GM23338 (cell line): ENCODE results near the gene CTU2. TPM values are rescaled to one million over a fixed set of nuclear protein-coding genes. Genes with fewer than 3 reads are reported as not detected.
A peak's percentile ranks its signal among the peaks of the same experiment; 100 is the strongest.

ENCODE experiments used
- ATAC-seq: fragments of 200-7000 bp; cut with Tn5 transposase; 3 replicates; pipeline ENCODE4 v1.9.1; 2020
- DNase-seq: peaks from one replicate; pipeline ENCODE4 v3.0.0-alpha.2; 2015; ENCODE audit warnings: low spot score
- H2AFZ ChIP-seq: fragments of 200-600 bp; sonication (generic); 2 replicates; pipeline ENCODE4 v1.8.0; 2016; ENCODE audit warnings: antibody characterized with exemption, mild to moderate bottlenecking, moderate library complexity
- H3F3A ChIP-seq: fragments of 200-600 bp; sonication (generic); replicated peaks from 2 replicates; pipeline ENCODE4 v1.8.0; 2017; ENCODE audit warnings: antibody characterized with exemption, mixed run types, low read depth
- H3K27ac ChIP-seq: fragments of 200-600 bp; sonication (generic); 2 replicates; pipeline ENCODE4 v1.6.1; 2016; ENCODE audit warnings: low read depth
- H3K27me3 ChIP-seq: fragments of 200-600 bp; sonication (generic); 2 replicates; pipeline ENCODE4 v1.8.0; 2016; ENCODE audit warnings: mild to moderate bottlenecking, mixed run types, moderate library complexity; ENCODE audit not compliant: insufficient read depth
- H3K36me3 ChIP-seq: fragments of 200-600 bp; sonication (generic); 2 replicates; pipeline ENCODE4 v1.8.0; 2016; ENCODE audit warnings: mild to moderate bottlenecking; ENCODE audit not compliant: insufficient read depth
- H3K4me1 ChIP-seq: fragments of 200-600 bp; sonication (generic); 2 replicates; pipeline ENCODE4 v1.8.0; 2016; ENCODE audit warnings: mild to moderate bottlenecking, moderate library complexity; ENCODE audit not compliant: insufficient read depth
- H3K4me2 ChIP-seq: fragments of 200-600 bp; sonication (generic); 2 replicates; pipeline ENCODE4 v1.7.1; 2017; ENCODE audit warnings: mixed run types
- H3K4me3 ChIP-seq: fragments of 200-600 bp; sonication (generic); 2 replicates; pipeline ENCODE4 v1.6.1; 2016; ENCODE audit warnings: mixed run types
- H3K79me2 ChIP-seq: fragments of 200-600 bp; sonication (generic); replicated peaks from 2 replicates; pipeline ENCODE4 v1.8.0; 2017; ENCODE audit warnings: mild to moderate bottlenecking; ENCODE audit not compliant: insufficient read depth
- H3K9me2 ChIP-seq: fragments of 200-600 bp; sonication (generic); 2 replicates; pipeline ENCODE4 v1.8.0; 2017; ENCODE audit not compliant: insufficient read depth
- H4K20me1 ChIP-seq: fragments of 200-600 bp; sonication (generic); replicated peaks from 2 replicates; pipeline ENCODE4 v1.8.0; 2017; ENCODE audit warnings: mild to moderate bottlenecking; ENCODE audit not compliant: insufficient read depth
- H3K27ac Mint-ChIP-seq: 2 replicates; pipeline ENCODE4 v1.8.0; 2020; ENCODE audit warnings: inconsistent platforms, mild to moderate bottlenecking, moderate library complexity, mixed read lengths
- H3K27me3 Mint-ChIP-seq: 3 replicates; pipeline ENCODE4 v1.8.0; 2022; ENCODE audit warnings: low read depth, mild to moderate bottlenecking, moderate library complexity, mixed read lengths, inconsistent platforms; ENCODE audit not compliant: insufficient read depth, poor library complexity
- H3K36me3 Mint-ChIP-seq: 3 replicates; pipeline ENCODE4 v1.8.0; 2021; ENCODE audit warnings: low read depth, mild to moderate bottlenecking, inconsistent platforms, moderate library complexity, mixed read lengths
- H3K4me1 Mint-ChIP-seq: 3 replicates; pipeline ENCODE4 v1.8.0; 2020; ENCODE audit warnings: mild to moderate bottlenecking, inconsistent platforms, mixed read lengths
- H3K4me3 Mint-ChIP-seq: 3 replicates; pipeline ENCODE4 v1.8.0; 2021; ENCODE audit warnings: moderate library complexity, mild to moderate bottlenecking, inconsistent platforms, mixed read lengths
- H3K9me3 Mint-ChIP-seq: 3 replicates; pipeline ENCODE4 v1.8.0; 2020; ENCODE audit warnings: moderate library complexity, mild to moderate bottlenecking, inconsistent platforms, mixed read lengths
- EZH2 ChIP-seq: fragments of 200-600 bp; sonication (generic); IDR thresholded peaks from one replicate; pipeline ENCODE4 v1.8.0; 2017; ENCODE audit warnings: antibody characterized with exemption, mild to moderate bottlenecking, low read depth; ENCODE audit not compliant: unreplicated experiment
- EZH2phosphoT487 ChIP-seq: fragments of 200-600 bp; sonication (generic); IDR thresholded peaks from one replicate; pipeline ENCODE4 v1.8.1; 2018; ENCODE audit warnings: antibody characterized with exemption; ENCODE audit not compliant: unreplicated experiment
- POLR2AphosphoS5 ChIP-seq: IDR thresholded peaks from 2 replicates; pipeline ENCODE4 v1.6.1; 2016; ENCODE audit warnings: antibody characterized with exemption, low read depth
- REST ChIP-seq: IDR thresholded peaks from one replicate; pipeline ENCODE4 v1.6.1; 2018; ENCODE audit warnings: antibody characterized with exemption; ENCODE audit not compliant: unreplicated experiment
- ZNF114 ChIP-seq: fragments of 250-450 bp; sonication (Bioruptor Pico); IDR thresholded peaks from 2 replicates; pipeline ENCODE4 v1.5.0; 2020; ENCODE audit warnings: mild to moderate bottlenecking, moderate library complexity
- polyA plus RNA-seq: library from polyadenylated mRNA; unstranded; fragments of >200 nt; fragmentation: Nextera tagmentation; extraction: Ambion mirVana; gene quantifications from 2 replicates; pipeline ENCODE4 v1.2.1, GENCODE V29; 2016
- total RNA-seq: library from RNA; depleted of rRNA; stranded (reverse); fragments of >200 nt; shearing (Covaris generic); gene quantifications from 2 replicates; pipeline ENCODE4 v1.2.3, GENCODE V29; 2014
- TF ChIP-seq, protein P1 (sequence below): fragments of 250-450 bp; sonication (Bioruptor Pico); IDR thresholded peaks from 2 replicates; pipeline ENCODE4 v1.5.0; 2020; ENCODE audit warnings: mild to moderate bottlenecking, moderate library complexity

Gene CTU2
- total and polyA plus RNA-seq, 2 experiments from 2014 or later, result 22.3 to 25.7 TPM

GRCh38 chr16:88678224-88678979, 27.9 kb upstream of the CTU2 start (continued):
- TF ChIP-seq, protein P1, sequence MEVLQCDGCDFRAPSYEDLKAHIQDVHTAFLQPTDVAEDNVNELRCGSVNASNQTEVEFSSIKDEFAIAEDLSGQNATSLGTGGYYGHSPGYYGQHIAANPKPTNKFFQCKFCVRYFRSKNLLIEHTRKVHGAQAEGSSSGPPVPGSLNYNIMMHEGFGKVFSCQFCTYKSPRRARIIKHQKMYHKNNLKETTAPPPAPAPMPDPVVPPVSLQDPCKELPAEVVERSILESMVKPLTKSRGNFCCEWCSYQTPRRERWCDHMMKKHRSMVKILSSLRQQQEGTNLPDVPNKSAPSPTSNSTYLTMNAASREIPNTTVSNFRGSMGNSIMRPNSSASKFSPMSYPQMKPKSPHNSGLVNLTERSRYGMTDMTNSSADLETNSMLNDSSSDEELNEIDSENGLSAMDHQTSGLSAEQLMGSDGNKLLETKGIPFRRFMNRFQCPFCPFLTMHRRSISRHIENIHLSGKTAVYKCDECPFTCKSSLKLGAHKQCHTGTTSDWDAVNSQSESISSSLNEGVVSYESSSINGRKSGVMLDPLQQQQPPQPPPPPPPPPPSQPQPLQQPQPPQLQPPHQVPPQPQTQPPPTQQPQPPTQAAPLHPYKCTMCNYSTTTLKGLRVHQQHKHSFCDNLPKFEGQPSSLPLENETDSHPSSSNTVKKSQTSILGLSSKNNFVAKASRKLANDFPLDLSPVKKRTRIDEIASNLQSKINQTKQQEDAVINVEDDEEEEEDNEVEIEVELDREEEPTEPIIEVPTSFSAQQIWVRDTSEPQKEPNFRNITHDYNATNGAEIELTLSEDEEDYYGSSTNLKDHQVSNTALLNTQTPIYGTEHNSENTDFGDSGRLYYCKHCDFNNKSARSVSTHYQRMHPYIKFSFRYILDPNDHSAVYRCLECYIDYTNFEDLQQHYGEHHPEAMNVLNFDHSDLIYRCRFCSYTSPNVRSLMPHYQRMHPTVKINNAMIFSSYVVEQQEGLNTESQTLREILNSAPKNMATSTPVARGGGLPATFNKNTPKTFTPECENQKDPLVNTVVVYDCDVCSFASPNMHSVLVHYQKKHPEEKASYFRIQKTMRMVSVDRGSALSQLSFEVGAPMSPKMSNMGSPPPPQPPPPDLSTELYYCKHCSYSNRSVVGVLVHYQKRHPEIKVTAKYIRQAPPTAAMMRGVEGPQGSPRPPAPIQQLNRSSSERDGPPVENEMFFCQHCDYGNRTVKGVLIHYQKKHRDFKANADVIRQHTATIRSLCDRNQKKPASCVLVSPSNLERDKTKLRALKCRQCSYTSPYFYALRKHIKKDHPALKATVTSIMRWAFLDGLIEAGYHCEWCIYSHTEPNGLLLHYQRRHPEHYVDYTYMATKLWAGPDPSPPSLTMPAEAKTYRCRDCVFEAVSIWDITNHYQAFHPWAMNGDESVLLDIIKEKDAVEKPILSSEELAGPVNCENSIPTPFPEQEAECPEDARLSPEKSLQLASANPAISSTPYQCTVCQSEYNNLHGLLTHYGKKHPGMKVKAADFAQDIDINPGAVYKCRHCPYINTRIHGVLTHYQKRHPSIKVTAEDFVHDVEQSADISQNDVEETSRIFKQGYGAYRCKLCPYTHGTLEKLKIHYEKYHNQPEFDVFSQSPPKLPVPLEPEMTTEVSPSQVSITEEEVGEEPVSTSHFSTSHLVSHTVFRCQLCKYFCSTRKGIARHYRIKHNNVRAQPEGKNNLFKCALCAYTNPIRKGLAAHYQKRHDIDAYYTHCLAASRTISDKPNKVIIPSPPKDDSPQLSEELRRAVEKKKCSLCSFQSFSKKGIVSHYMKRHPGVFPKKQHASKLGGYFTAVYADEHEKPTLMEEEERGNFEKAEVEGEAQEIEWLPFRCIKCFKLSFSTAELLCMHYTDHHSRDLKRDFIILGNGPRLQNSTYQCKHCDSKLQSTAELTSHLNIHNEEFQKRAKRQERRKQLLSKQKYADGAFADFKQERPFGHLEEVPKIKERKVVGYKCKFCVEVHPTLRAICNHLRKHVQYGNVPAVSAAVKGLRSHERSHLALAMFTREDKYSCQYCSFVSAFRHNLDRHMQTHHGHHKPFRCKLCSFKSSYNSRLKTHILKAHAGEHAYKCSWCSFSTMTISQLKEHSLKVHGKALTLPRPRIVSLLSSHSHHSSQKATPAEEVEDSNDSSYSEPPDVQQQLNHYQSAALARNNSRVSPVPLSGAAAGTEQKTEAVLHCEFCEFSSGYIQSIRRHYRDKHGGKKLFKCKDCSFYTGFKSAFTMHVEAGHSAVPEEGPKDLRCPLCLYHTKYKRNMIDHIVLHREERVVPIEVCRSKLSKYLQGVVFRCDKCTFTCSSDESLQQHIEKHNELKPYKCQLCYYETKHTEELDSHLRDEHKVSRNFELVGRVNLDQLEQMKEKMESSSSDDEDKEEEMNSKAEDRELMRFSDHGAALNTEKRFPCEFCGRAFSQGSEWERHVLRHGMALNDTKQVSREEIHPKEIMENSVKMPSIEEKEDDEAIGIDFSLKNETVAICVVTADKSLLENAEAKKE (CRISPR knock-in tag), result no peak

DNA sequence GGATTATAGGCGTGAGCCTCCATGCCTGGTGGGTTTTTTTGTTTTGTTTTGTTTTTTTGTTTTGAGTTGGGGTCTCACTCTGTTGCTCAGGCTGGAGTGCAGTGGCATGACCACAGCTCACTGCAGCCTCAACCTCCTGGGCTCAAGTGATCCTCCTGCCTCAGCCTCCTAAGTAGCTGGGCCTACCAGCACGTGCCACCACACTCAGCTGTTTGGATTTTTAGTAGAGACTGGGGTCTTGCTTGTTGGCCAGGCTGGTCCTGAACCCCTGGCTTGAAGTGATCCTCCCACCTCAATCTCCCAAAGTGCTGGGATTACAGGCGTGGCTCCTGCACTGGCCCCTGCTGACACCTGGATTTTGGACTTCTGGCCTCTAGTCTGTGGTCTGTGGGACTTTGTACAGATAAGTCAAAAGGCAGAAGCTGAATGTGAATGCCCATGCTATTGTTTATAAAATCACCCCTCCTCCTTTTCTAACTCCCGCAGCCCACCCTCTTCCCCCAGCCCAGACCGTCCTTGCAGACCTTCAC, 25.7 kb upstream of the CTU2 start:
- H4K20me1 ChIP-seq, result 0 out of 2 replicates have a peak, but pooled peaks cover 5% of the 10 kb centered on the region
- H3K36me3 Mint-ChIP-seq, result peaks cover 3% of the 10 kb centered on the region; the same call in 2 of the 3 replicates
- H3K27me3 ChIP-seq, result no peaks in the 10 kb centered on the region
- H3K27ac ChIP-seq, result no peak overlapping the region
- peaks cover 7% of the 10 kb centered on the region for H3K4me1 Mint-ChIP-seq
- H3K9me3 Mint-ChIP-seq, result no peaks in the 10 kb centered on the region
- no peaks in the 10 kb centered on the region for H3K9me2 ChIP-seq
- no peak overlapping the region for H2AFZ ChIP-seq
- H3K4me1 ChIP-seq, result peaks cover 9% of the 10 kb centered on the region
- peaks cover 21% of the 10 kb centered on the region for H3K27me3 Mint-ChIP-seq
- no peak overlapping the region for H3K4me3 ChIP-seq
- H3K27ac Mint-ChIP-seq, result 0 out of 2 replicates have a peak overlapping the region, but pooled peaks have one; percentile 70
- no peak overlapping the region for H3K4me3 Mint-ChIP-seq
- DNase-seq (no peak), ATAC-seq (no peak)
- H3K4me2 ChIP-seq, result no peak overlapping the region
- no peaks in the 10 kb centered on the region; the same call in 1 of the 2 replicates for H3K36me3 ChIP-seq
- H3F3A ChIP-seq, result no peaks in the 10 kb centered on the region; the same call in 1 of the 2 replicates
- peaks cover 4% of the 10 kb centered on the region for H3K79me2 ChIP-seq
- TF ChIP-seq REST, result no peak
- TF ChIP-seq EZH2, result no peak
- no peak for TF ChIP-seq POLR2AphosphoS5
- no peak for TF ChIP-seq EZH2phosphoT487
- no peak for TF ChIP-seq ZNF114 (CRISPR knock-in tag)
